Peyer's patch (tissue), 4 donors: Measurements from ENCODE around the gene C16orf96. TPM values are rescaled to one million over a fixed set of nuclear protein-coding genes. Genes with fewer than 3 reads are reported as not detected.

Experiments
- DNase-seq, 3 donors: peaks; one replicate each; pipeline ENCODE4 v3.0.0-alpha.2; 2017 to 2019
- H3K27ac ChIP-seq, 4 donors: fragments of 200-600 bp; sonication (generic); one replicate each; pipeline ENCODE4 v1.5.1; 2016 to 2019
- H3K27me3 ChIP-seq, 2 donors: fragments of 200-600 bp; sonication (generic); one replicate each; pipeline ENCODE4 v1.5.1; 2019
- H3K36me3 ChIP-seq, 3 donors: fragments of 200-600 bp; sonication (generic); one replicate each; pipeline ENCODE4 v1.5.1; 2016 to 2019
- H3K4me1 ChIP-seq, 4 donors: fragments of 200-600 bp; sonication (generic); one replicate each; pipeline ENCODE4 v1.5.1; 2016 to 2019
- H3K4me3 ChIP-seq, 4 donors: fragments of 200-600 bp; sonication (generic); 1 replicate in 3 of 4; 2 replicates in 1 of 4; pipeline ENCODE4 v1.5.1; 2016 to 2019; ENCODE audit warnings: mild to moderate bottlenecking in 1 of 4
- H3K9me3 ChIP-seq, 4 donors: fragments of 200-600 bp; sonication (generic); one replicate each; pipeline ENCODE4 v1.5.1; 2016 to 2019; ENCODE audit warnings: mild to moderate bottlenecking in 1 of 4
- CTCF ChIP-seq, 6 experiments: fragments of 450-650 bp in 4 of 6; fragments of 200-600 bp in 2 of 6; sonication (generic) in 1 of 6; IDR thresholded peaks; one replicate each; pipeline ENCODE4 v1.5.1; 2017 to 2019; ENCODE audit warnings: antibody characterized with exemption in 6 of 6, mild to moderate bottlenecking in 3 of 6, moderate library complexity in 1 of 6
- POLR2A ChIP-seq, 2 donors: fragments of 450-650 bp; IDR thresholded peaks; one replicate each; pipeline ENCODE4 v1.5.1; 2017; ENCODE audit warnings: antibody characterized with exemption in 2 of 2, mild to moderate bottlenecking in 2 of 2, moderate library complexity in 2 of 2
- total RNA-seq, 4 donors: library from RNA; depleted of rRNA; stranded (reverse); fragments of >200 nt; gene quantifications; one replicate each; pipeline ENCODE4 v1.1.0, GENCODE V29; 2016

Gene C16orf96
- total RNA-seq, 4 donors from 2014 or later = not detected

GRCh38 chr16:4626396-4626795 lies 70.3 kb downstream of the C16orf96 start:
- Histone ChIP-seq H3K27ac (peak overlapping the region in 1 of 4 donors; percentile 95), H3K9me3 (no peaks in the 10 kb centered on the region), H3K27me3 (no peaks in the 10 kb centered on the region), H3K36me3 (no peaks in the 10 kb centered on the region), H3K4me3 (peak overlapping the region in 3 of 4 donors; percentile 89 to 100 (median 95)), H3K4me1 (peaks cover 0 to 13% (median 10%) of the 10 kb centered on the region in 4 donors)
- DNase-seq = no peak
- TF ChIP-seq CTCF (IDR thresholded peaks at IDR 0.05) (no peak), POLR2A (IDR thresholded peaks at IDR 0.05) (no peak)

GRCh38 chr16:4628283-4628682 lies 72.1 kb downstream of the C16orf96 start:
- Histone ChIP-seq H3K27me3 (no peaks in the 10 kb centered on the region), H3K36me3 (no peaks in the 10 kb centered on the region), H3K4me3 (no peak overlapping the region), H3K9me3 (no peaks in the 10 kb centered on the region), H3K27ac (no peak overlapping the region), H3K4me1 (peaks cover 0 to 13% (median 10%) of the 10 kb centered on the region in 4 donors)
- no peak for TF ChIP-seq CTCF (IDR thresholded peaks at IDR 0.05)
- no peak for TF ChIP-seq POLR2A (IDR thresholded peaks at IDR 0.05)
- no peak for DNase-seq

- peaks cover 0 to 4% (median under 1%) of the 10 kb centered on the region in 4 donors for H3K4me1 ChIP-seq
- DNase-seq = no peak
- H3K9me3 ChIP-seq = no peaks in the 10 kb centered on the region
- TF ChIP-seq CTCF (IDR thresholded peaks at IDR 0.05) = no peak
- no peak for TF ChIP-seq POLR2A (IDR thresholded peaks at IDR 0.05)
- no peak overlapping the region for H3K27ac ChIP-seq
- peaks cover 0 to 15% (median 0%) of the 10 kb centered on the region in 3 donors for H3K36me3 ChIP-seq
- no peak overlapping the region for H3K4me3 ChIP-seq
- H3K27me3 ChIP-seq = no peaks in the 10 kb centered on the region
Measured at GRCh38 chr16:4631444-4631843, 75.3 kb downstream of the C16orf96 start.

- Histone ChIP-seq H3K27ac (no peak overlapping the region), H3K9me3 (no peaks in the 10 kb centered on the region), H3K36me3 (peaks cover 0 to 21% (median 0%) of the 10 kb centered on the region in 3 donors), H3K4me3 (no peak overlapping the region), H3K4me1 (no peaks in the 10 kb centered on the region), H3K27me3 (no peaks in the 10 kb centered on the region)
- TF ChIP-seq POLR2A (IDR thresholded peaks at IDR 0.05) (no peak), CTCF (IDR thresholded peaks at IDR 0.05) (no peak)
- DNase-seq = no peak
Measured at GRCh38 chr16:4633910-4634635, 77.9 kb downstream of the C16orf96 start.

- Histone ChIP-seq H3K4me3 (no peak overlapping the region), H3K9me3 (no peaks in the 10 kb centered on the region), H3K36me3 (peaks cover 0 to 21% (median 0%) of the 10 kb centered on the region in 3 donors), H3K27me3 (no peaks in the 10 kb centered on the region), H3K27ac (no peak overlapping the region), H3K4me1 (no peaks in the 10 kb centered on the region)
- TF ChIP-seq CTCF (IDR thresholded peaks at IDR 0.05) = no peak
- no peak for TF ChIP-seq POLR2A (IDR thresholded peaks at IDR 0.05)
- no peak for DNase-seq
Measured at GRCh38 chr16:4634768-4635167, 78.6 kb downstream of the C16orf96 start.
